Stimulated activated CD8-positive, alpha-beta memory T cell treated with anti-CD3 and anti-CD28 coated beads, Interleukin-2, amount 100 ng/mL, for 1 hour (primary cell): ENCODE measurements around the gene ELN.
"Not testable (repeated sequence)": the region's sequence is repeated elsewhere in the genome, so short reads cannot be mapped to it uniquely, and the experiment has no call there.

ENCODE experiments used
- DNase-seq, 2 donors: peaks; one replicate each; pipeline ENCODE4 v3.0.0-alpha.2; 2020; ENCODE audit warnings: low read depth in 2 of 2

The ELN gene

DNA sequence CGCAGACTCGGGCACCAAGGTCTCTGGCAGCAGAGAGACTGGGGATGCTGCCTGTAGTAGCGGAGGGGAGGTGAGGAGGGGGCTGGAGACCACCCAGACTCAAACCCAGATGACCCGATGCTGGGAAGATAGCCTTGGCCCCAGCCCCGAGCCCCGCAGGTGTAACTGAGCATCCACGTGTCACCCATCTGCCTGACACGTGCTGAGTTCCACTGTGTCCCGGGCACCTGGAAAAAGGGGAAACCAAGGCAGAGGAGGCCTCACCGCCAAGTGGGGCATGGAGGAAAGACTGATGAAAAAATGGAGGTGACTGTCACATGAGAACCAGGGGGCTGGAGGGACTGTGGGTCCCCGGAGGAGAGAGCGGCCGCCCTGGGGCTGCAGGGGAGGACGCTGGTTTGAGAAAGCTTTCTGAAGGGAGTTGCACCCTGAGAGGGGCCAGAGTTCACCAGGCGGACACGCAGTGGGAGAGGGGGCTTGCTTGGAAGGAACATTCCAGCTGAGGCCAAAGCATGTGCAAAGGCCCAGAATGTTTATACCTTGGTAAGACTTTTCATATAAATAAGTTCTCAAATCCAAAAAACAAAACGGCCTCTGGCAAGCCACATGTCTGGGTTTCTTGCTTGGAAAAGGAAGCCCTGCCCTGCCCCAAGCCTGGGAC, 27.4 kb upstream of the ELN start:
- no peak for DNase-seq

DNA sequence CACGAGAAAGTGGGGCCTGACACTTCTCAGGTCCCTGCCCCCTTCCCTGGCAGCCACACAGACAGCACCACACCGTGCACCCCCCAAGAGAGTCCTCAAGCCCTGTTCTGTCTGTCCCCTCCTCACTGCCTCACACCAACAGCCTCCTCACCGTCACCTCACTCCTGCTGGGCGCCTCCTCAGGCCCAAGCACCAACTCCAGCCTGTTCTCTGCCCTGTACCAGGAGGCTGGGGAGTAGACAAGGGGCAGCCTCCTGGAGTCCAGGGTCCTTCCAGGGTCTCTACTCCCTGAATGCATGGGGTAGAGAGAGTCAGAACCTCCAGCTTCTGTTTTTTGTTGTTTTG, 26.9 kb upstream of the ELN start:
- DNase-seq: no peak

DNA sequence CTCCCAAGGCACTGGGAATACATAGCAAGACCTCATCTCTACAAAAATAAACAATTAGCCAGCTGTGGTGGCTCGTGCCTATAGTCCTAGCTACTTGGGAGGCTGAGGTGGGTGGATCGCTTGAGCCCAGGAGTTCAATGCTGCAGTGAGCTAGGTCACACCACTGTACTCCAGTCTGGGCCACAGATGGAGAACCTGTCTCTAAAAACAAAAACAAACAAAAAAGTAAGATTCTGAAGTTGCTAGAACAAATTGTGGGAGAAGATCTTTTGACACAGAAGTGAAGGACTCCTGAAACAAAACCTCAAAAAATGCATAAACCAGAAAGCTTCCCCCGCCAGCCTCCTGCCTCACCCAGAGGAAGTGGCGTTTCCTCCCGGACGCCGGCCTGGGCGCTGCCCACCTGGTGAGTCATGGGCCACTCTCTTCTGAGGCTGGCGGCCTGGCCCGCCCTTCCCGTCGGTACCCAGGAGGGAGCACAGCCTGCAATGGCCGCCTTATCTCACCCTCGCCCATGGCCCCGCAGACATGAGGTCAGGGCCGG, 25.4 kb upstream of the ELN start:
- no peak for DNase-seq

DNA sequence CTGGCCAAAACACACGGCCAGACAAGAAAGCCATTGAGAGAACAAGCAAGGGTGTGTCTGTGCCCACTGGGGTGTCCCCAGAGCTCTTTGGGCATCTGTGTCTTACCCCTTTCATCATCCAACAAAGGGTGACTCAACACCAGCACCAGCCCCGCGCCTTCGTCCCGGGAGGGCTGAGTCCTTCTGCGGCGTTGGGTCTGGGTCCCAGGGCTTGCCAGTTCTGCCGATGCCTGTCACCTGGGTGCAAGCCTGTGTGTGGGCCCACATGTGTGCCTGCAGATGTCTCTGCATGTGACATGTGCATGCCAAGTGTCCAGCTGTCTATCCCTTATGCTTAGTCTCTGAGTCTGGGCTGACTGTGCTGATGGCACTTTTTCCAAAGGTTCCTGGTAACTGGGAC, 24.4 kb upstream of the ELN start:
- no peak for DNase-seq

DNA sequence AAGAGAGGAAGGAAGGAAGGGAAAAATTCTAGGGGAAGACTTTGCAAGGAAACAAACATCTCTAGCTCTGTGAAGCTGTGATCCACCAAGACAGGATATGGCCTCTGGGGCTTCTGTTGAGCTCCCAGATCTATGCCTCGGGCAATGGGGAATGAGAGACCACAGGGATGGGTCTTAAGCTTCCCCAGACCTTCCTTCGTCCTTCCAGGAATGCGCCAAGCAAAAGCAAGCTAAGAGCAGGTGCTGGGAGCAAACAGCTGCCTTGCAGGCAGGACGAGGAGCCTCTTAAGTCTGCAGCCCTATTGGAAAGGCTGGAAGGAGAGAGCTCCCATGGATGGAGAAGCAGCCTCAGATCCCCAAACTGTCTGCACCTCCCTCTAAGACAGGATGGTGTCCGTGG, 21.9 kb upstream of the ELN start:
- no peak for DNase-seq

DNA sequence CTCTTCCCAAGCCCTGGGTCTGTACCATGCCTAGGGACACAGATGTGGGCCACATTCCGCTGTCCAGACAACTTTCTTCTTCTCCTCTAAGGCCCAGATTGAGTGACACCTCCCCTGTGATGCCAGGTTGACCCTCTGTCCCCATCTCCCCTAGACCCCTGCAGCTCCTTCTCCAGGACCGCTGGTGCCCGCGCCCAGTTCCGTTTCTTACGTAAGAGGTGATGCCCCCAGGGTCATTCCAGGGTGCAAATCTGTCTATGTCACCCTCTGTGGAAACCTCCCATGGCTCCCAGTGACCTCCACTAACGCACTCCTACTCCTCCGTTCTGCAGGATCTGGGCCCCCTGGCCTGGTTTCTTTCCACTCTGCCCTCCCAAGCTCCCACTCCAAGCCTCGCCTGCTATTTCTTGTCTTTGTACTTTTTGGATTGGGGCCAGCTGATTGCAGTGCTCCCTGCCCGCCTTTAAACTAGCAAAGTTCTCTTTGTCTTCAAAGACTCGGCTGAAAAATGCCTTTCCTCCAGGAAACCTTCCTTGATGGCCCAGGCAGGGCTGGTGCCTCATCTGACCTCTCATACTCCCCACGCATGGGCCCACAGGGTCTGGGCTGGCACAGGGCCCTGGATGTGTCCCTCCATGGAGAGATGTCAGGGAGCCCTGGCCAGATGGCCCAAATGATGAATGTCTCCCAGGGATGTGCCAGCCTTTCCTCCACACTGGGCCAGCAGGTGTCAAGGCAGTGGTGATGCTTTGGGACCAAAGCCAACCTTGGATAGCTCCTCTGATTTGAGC, 21.3 kb upstream of the ELN start:
- no peak for DNase-seq

DNA sequence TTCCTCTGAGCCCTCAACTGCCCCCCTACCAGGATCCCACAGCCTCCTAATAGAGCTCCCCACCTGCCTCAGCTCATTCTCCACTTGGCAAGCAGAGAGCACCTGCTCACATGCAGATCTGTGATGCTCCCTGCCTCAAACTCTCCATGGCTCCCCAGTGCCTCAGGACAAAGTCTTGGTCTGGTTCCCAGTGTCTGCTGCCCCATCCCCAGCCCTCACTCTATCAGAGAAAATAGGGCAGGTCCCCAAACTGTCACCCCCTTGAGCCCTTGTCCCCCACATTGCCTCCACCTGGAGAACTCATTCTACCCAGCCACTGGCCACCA, 20.8 kb upstream of the ELN start:
- DNase-seq: no peak

DNA sequence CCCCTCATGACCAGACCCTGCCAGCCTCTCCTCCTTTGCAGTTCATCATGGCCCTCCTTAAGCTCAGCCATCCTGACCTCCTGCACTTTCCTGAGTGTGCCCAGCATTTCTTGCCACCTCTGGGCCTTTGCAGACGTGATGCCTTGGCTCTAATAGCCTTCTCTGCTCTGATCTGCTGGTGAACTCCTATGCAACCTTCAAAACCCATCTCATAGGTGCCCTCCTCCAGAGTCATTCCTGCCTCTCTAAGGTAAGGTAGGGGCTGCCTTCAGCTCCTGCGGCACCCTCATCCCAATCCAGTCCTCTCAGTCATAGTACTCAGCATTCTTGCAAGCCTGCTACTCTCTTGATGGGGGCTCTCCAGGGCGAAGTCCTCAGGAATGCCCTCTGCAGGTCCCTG, 19.3 kb upstream of the ELN start:
- no peak for DNase-seq

DNA sequence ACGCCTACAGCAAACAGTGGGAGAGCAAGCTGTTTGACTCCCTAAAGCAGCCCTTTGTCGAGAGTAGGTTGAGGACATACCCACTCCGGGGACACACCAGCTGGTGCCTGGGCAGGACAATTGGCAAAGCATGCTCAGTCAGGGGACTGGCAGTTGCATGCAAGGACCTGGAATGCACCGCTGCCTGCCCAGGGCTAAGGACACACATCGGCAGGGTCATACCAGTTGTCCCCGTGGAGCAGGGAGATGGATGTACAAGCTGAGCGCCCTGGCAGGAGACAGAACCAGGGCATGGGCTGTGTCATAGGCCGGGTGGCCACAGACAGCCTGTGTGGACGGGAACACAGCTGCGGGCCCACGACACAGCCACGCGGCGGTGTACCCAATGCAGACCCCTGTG, 18.3 kb upstream of the ELN start:
- no peak for DNase-seq

DNA sequence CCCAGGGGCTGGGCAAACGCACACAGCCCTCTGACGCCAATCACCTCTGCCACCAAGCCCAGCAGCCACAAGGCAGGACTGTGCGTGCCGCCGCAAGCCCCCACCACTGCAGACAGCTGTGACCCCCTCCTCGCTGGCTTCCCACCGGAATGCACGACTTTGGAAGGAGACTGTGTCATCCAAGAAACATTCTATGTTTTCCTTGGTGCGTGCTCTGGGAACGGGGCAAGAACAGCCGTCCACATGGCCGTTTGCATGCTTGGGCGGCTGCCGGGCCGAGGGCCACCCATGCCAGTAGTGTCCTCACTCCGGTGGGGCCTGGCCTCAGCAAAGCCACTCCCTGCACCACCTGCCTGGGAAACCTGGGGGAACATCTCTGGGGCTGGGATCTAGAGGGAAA, 17.6 kb upstream of the ELN start:
- no peak for DNase-seq

DNA sequence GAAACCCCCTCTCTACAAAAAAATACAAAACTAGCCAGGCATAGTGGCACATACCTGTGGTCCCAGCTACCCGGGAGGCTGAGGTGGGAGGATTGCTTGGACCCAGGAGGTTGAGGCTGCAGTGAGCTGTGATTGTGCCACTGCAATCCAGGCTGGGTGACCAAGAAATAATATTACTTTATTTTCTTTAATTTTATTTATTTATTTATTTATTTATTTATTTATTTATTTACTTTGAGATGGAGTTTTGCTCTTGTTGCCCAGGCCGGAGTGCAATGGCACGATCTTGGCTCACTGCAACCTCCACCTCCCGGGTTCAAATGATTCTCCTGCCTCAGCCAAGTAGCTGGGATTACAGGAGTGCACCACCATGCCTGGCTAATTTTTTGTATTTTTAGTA, 16.6 kb upstream of the ELN start:
- not testable (repeated sequence) for DNase-seq

DNA sequence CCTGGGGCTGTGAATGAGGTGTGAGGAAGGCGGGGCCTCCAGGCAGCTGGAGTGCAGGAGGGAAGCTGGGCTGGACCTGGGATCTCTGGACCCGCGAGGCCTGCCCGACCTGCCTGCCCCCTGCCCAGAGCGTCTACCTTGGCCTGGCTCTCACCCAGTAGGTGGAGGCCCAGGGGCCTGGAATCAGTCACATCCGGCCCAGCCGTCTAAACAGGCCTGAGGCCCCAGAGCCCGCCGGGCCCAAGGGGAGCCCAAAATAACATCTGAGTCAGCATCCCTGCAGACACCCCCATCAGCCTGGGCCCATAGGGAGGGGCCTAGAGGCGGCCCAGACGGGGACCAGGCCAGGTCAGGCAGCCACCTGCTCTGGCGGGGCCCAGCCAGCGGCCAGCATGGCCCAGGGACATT, 15.1 kb upstream of the ELN start:
- no peak for DNase-seq

DNA sequence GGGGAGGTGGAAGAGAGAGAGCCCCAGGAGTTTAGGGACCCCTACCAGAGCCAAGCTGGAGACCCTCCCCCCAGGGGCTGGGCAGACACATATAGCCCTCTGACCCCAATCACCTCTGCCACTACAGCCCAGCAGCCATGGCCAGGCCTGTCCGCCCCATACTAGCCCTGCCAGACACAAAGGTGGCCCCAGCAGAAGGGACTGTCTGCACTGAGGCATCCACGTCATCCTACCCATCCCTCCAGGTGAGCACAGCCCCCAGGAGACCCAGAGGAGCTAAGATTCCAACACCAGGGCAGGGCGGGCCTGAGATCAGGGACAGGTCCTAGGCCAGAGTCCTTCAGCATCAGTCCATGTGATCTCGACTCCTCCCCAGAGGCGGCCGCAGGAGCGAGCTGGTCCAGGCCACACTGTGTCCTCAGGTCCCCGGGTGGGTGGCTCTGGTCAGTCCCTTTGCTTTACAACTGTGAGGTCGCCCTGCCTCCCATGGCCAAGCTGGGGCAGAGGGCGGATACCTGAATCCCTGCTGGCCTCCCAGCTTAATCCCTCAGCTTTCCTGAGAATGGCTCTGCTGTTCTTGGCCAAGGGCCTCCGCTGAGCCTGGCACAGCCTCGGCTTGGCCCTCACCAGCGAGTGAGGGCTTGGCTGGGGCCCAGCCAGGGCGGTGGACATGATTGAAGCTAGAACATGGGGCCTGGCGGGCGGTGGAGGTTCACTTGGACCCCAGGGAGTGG, 14.3 kb upstream of the ELN start:
- no peak for DNase-seq

DNA sequence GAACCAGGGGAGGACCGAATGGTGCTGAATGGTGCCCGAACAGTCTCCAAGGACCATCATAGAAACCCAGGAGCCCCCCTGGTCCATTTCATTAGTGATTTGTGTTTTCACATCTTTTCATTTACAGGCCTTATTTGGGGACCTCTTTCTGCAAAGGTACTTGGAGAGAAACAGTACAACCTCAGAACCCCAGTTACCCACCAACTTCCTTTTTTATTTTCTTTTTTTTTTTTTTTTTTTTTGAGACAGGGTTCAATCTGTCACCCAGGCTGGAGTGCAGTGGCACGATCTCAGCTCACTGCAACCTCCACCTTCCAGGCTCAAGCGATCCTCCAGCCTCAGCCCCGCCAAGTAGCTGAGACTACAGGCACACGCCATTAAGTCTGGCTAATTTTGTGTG, 13.0 kb upstream of the ELN start:
- no peak for DNase-seq

DNA sequence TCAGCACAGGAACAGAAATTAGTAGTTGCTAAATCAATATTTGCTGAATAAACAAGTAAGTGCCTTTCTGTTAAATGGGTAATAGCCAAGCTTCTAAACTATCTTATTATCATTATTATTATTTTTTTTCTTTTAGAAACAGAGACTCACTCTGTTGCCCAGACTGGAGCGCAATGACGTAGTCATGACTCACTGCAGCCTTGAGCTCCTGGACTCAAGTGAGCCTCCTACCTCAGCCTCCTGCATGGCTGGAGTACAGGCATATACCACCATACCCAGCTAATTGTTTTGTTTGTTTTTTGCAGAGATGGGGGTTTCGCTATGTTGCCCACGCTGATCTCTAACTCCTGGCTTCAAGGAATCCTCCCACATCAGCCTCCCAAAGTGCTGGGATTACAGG, 12.3 kb upstream of the ELN start:
- no peak for DNase-seq

DNA sequence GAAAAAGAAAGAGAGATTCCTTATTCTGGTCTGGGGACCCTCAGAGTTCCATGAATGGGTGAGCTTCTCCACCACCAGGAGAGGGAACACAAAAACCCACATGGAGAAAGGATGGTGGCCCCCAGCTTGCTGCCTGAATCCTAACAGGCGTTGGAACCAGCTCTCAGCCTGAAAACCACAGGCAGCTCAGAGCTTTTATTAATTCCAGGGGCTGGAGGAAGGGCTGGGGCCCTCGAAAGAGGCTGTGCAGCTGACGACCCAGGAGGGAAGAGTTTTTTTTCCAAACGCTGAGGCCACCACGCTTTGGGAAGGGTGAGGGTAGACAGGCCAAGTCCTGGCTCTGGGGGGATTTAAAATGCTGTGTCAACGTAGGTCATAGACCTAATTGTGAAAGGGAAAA, 10.8 kb upstream of the ELN start:
- DNase-seq: no peak

DNA sequence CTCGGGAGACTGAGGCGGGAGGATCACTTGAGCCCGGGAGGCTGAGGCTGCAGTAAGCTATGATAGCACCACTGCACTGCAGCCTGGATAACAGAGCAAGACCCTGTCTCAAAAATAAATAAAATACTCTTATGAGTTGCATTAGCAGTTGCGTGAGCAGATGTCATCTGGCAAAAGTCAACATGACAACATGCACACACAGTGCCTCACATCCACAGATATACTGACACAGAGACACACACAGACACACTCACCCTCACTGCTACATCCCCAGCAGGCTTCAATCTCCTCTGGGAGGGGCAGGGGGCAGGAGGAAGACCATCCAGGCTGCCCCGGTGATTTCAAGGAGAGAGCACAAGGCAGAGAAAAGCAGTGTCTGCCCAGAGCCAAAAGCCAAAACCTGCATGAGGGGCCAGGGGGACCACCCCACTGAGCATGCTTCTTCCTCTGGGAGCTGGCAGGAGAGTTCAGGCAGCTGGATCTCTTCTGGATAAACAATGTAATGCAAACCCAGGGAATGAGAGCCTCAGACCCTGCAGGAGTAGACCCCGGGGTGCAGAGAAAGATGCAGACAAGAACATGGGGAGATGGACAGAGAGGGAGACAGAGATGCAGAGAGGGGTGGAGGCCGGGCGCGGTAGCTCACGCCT, 9.6 kb upstream of the ELN start:
- no peak for DNase-seq

DNA sequence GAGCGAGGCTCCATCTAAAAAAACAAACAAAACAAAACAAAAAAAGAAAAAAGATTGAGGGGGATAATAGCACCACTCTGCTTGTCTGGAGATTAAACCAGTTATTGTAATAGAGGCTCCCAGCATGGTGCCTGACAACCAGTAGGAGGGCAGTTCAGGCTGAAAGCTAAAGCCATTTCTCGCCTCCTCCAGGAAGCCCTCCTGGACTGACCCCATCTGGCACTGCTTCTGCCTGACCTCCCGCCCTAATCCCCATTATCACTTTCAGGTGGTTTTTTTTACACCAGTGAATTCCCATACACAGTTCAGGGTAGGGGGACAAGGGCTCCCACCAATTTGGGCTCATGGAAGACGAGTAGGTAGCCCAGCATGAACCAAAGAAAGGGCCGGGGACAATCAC, 8.8 kb upstream of the ELN start:
- DNase-seq: no peak

DNA sequence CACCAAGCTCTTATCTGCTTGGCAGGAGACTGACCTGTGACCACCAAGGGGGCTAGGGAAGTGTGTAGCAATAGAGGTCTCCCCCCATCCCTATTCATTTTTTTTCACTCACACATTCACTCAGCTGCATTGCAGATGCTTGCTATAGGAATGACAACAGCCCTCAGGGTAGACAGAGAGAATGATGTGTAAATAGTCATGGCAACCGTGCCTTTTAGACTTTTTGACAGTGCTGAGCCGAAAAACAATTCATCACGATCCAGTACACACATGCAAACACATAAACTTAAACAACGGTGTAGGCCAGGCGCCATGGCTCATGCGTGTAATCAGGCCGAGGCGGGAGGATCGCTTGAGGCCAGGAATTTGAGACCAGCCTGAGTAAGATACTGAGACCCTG, 7.6 kb upstream of the ELN start:
- DNase-seq: no peak

DNA sequence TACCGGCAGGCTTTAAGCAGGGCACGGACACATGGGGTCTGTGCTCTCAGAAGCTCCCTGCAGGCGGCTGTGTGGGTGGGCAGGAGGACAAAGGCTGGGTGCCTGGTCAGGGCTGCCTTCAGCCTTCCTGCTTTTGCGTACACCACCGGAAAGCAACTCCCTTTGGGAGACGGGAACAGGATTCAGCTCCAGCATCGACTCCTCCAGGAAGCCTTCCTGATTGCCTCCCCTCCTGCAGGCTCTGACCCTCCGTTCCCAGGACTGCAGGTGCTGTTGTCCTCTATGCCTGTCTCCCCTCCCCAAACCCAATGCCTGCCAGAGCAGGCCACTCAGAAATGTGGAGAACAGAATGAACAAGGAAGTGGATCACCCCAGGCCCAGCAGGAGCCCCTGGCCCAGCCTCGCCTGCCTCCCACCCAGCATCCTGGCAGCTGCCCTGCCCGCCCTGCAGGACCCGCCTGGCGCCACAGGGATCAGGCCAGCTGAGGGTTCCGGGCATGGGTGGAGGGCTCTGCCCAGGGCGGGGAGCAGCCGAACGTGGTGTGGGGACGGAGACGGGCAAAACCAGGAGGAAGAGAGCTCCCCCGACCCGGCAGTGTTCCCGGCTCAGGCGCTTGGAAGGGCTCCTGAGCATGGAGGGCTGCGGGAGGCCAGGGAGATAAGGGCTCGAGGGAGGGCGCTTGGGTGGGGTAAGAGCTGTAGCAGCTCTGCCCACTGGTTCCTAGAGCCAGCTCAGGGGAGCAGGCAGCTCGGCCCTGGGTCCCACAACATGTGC, 6.2 kb upstream of the ELN start:
- no peak for DNase-seq

DNA sequence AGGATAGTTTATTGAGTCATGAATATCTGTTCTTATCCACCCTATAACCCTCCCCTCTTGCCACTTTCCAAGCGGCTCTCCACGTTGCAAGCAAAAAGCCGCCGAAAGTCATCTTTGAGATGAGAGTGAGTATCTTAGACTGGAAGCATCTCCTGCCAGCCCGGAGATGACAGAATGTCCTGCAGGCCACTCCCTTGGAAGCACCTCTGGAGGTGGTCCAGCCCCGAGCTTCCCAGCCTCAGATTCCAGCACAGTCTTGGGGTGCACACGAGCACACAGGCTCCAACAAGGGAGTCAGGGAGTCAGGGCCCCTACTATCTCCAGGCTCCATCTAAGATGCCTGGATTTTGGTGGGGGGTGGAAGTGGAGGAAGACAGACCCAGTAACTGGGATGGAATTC, 5.5 kb upstream of the ELN start:
- no peak for DNase-seq

DNA sequence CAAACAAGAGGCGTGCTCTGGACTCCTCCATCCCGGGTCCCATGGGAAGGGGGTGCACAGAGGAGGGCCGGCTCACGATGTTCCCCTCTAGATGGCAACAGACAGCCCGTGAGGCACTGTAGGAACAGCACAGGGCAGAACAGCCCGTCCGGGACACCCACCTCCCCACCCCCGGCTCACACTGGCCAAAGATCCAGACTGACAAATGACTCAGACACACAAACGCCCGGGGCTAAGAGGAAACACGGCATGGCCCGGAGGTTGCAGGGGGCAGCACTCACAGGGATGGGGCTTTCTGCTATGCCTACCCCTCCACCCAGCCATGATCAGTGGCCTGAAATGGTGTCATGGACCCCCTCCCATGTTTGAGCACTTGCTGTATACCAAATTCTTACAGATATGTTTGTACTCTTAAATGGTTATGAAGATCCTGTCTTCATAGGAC, 4.9 kb upstream of the ELN start:
- DNase-seq: no peak
